UCSD-AML1 (cell line): ENCODE measurements around the gene ZHX3.

Experiments
- DNase-seq: peaks from one replicate; lab custom pipeline; 2025; ENCODE audit not compliant: unreplicated experiment; lab: John Stamatoyannopoulos, UW

Gene ZHX3

DNA sequence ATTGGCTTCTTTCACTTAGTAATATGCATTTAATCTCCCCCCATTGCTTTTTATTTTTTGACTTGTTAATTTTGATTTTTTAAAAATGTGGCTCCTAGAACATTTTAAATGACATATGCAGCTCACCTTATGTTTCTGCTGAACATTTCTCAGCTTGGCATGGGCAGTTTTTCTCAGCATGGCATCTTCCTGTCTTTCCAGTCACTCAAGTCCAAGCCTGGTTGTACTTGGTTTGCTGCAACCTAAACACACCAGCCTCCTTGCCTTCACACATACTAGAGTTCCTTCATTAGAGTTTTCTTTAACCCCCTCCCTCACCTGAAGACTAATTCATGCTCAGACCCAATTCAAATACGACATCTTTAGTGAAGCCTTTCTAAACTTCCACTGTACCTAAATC is 86.4 kb downstream of the ZHX3 start:
- no peak for DNase-seq

GRCh38 chr20:41230136-41230535 is 87.4 kb downstream of the ZHX3 start:
- DNase-seq, result no peak

- DNase-seq, result no peak
Measured at GRCh38 chr20:41229259-41229658, 88.3 kb downstream of the ZHX3 start.

DNA sequence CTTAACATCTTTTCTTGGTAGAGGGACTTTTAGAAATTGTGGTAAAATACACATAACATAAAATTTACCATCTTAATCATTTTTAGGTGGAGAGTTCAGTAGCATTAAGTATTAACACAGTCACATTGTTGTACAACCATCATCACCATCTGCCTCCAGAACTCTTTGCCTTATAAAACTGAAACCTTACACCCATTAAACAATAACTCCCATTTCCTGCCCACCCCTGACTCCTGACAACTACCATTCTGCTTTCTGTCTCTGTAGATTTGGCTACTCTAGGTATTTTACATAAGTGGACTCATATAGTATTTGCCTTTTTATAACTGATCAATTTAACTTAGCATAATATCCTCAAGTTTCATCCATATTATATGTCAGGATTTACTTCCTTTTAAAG is 88.7 kb downstream of the ZHX3 start:
- DNase-seq, result no peak

DNA sequence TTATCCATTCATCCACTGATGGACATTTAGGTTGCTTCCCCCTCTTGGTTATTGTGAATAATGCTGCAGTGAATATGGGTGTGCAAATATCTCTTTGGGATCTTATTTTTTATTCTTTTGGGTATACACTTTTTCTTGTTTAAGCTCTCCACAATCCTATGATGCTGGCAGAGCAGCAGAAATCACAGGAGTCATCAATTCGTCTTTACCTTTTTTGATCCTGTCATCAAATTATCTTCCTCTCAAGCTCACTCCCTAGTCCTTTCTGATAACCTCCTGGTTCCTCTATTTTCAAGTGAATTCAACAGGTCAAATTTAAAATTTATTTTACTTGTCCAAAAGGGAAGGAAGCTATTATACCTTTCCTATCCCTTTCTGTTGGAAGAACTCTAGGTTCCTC is 91.1 kb downstream of the ZHX3 start:
- no peak for DNase-seq

- DNase-seq, result no peak
Measured at GRCh38 chr20:41225091-41225490, 92.4 kb downstream of the ZHX3 start.

- DNase-seq, result no peak
Measured at GRCh38 chr20:41224281-41224680, 93.2 kb downstream of the ZHX3 start.

DNA sequence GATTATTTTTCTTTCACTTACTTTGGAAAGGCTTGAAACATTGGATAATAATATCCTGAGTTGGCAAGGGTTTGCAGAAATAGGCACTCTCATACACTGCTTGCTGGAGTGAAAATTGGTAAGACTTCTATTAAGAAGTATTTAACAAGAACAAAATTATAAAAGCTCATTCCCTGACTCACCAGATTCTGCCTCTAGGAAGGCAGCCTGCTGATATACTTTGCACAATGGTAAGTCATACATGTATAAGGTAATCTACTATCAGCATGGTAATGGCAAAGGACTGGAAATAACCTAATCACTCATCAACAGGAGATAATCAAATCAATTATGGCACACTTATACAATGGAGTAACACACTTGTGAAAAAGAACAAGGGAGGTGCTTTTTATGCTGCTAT is 94.4 kb downstream of the ZHX3 start:
- no peak for DNase-seq

- DNase-seq, result no peak
Measured at GRCh38 chr20:41222703-41223102, 94.8 kb downstream of the ZHX3 start.

DNA sequence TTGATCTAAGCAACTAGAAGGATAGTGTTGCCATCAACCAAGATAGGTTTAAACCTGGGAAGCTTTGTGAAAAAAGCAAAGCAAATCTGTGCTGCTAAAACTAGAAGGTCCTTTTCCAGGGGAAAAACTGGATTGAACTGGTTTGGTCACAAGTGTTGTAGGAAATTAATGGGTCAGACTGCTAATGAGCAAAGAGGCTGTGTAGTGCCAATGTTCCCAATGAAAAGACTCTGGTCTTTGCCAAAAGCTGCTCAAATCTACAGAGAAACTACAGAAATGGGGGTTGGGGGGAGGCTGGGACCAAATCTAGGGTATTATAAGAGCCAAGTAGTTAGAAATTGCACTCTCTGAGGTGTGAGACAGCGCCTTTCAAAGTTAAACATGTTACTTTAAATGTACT is 95.2 kb downstream of the ZHX3 start:
- no peak for DNase-seq

- no peak for DNase-seq
Measured at GRCh38 chr20:41221614-41222218, 95.8 kb downstream of the ZHX3 start.

DNA sequence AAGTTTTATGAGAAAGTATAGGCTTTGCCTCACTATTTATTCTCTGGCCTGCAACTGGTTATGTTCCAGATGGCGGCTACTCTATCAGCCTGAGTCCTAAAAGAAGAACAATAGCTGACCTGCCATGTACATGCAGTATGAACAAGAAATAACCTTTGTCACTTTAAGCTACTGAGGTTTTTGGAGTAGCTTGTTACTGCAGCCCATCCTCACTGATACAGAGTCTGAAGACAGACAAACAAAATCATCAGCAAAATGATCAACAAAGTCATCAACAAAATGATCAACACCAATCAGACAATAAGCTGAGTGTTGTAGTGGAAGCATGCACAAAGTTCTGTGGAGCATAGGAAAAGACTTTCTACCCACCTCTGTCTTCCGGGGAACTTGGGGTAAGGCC is 97.7 kb downstream of the ZHX3 start:
- DNase-seq, result no peak

DNA sequence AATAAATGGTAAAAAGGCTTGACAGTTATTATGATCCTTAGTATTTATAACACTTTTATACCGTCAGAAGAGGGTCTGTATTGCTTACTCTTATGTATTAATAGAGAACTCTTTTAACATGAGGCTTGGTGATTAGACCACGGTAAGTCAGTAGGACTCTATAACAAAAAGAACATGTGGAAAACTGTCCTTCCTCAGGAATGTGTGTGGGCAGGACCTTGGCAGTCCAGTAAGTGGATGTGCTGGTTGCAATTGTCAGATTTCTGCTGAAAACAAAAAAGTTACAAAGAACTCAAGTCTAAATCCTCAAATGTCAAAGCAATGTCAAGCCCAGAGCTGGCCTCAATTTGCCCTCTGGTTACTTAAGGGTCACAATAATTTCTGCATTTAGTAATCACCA is 99.1 kb downstream of the ZHX3 start:
- no peak for DNase-seq

GRCh38 chr20:41217422-41217821 is 100.1 kb downstream of the ZHX3 start:
- DNase-seq, result no peak

DNA sequence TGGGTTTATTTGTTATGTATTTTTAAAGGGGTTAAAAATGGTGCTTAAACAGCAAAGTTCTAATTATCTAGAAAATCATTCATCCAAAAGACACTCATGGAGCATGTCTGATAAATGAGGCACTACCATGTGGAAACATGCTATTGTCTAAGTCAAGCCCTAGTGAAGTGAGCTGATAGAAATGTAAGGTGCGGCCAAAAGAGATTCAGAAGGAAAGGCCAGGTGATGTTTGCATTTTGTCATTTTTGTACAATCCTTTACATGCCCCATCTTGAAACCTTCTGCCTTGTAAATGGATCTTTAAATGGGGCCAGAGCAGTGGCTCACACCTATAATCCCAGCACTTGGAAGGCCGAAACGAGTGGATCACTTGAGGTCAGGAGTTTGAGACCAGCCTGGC is 102.9 kb downstream of the ZHX3 start:
- DNase-seq, result no peak

- DNase-seq, result no peak
Measured at GRCh38 chr20:41214202-41214601, 103.3 kb downstream of the ZHX3 start.

DNA sequence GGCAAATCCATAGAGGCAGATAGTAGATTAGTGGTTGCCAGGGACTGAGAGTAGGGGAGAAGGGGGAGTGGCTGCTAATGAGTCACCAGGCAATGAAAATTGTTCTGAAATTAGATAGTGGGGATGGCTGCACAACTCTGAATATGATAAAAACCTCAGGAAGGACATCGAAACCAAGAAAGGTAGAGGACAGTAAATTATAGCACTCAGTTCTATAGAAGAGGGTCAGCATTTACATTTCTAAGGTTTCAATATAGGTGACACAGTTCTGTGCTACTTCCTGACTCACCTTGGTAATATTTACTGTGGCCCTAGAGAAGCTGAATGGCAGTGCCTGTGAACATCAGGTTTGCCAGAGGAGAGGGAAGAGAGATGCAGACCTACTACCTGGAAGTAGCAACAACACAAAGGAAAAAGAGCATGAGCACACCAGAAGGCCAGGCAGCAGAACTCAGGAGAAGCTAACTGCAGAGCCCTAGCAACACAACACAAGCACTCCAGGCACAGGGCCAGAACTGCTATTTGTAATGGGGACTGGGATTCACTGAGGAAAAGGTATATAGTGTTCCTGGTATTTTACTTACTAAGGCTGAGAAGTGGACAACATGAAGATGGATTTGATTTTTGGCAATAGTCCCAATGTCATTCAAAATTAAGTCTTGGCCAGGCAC is 104.2 kb downstream of the ZHX3 start:
- DNase-seq, result no peak

DNA sequence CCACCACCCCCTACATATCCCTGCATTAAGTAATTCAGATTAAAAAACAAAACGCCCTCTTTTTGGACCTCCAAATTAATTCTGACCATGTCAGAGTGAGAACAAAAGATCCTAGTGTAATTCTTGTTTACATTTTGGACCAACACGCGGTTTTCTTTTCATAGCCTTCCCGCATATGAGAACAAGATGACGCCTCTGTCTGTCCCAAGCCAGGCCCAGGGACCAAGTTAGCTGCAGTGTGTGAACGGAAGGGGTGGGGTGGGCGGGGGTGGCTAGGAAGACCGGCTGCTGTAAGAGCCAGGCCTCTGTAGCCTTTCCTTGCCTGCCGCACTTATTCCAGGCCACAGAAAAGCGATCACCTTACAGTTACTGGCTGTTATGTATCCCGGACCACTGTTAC is 112.2 kb downstream of the ZHX3 start:
- no peak for DNase-seq

GRCh38 chr20:41204304-41205265 is 112.9 kb downstream of the ZHX3 start:
- DNase-seq, result no peak

DNA sequence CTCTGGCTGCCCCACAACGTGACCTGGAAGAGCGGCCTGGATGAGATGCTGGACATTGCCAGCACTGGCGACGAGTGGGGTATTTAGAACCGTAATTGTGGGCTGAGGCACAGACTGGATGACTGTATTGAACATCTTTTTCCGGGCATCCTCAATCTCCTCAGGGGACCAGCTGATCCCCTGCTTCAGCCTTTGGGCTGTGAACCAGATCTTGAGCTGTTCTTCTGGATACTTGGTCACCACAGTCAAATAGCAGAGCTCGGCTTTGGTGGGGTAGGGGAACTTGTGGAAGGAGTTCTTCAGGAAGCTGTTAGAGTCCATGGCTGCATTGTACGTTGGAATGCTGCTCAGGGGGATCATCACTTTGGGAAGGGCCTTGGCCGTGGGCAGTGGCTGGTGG is 113.9 kb downstream of the ZHX3 start:
- no peak for DNase-seq

DNA sequence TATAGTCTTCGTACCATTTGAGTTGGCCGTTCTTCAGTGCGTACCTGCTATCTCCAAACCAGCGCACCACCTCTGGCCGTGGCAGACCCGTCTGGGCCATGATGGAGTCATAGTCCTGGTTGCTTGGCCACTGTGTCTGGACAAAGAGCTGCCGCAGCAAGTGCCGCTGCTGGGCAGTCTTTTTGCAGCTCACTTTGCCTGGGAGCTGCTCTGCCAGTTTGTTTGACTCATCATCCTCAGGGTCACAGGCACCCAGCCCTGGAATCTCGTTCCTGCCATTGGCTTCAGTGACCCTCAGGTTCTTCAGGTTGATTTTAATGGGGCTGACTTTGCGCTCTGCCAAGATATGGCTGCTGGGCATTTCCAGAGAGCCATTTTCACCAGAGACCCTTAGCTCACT is 115.1 kb downstream of the ZHX3 start:
- no peak for DNase-seq

DNA sequence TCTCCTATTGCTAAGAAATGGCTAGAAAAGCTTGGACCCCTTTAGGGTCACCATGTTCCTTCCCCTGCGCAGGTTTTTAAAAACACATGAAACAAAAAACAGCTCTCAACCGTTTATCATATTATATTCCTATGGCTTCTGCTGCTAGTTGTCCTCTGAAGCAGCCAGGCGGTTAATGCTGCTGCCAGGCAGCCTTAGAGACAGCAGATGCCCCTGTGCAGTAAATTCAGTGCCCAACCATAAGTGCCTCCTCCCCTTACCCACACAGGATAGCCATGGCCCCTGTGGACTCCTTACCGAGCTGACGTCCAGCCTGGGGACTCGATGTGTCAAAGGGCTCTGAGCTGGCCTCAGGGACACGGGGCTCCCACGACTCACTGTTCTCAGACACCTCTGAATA is 115.8 kb downstream of the ZHX3 start:
- DNase-seq, result no peak
